A549 (cell line): ENCODE results near the gene OR4D11. TPM values are rescaled to one million over a fixed set of nuclear protein-coding genes. Genes with fewer than 3 reads are reported as not detected.
A peak's percentile ranks its signal among the peaks of the same experiment; 100 is the strongest.

ENCODE experiments used
- BCL3 ChIP-seq: fragments of >200 bp; sonication (Bioruptor Twin); formaldehyde crosslinking; IDR thresholded peaks from 3 replicates; pipeline ENCODE4 v1.6.1; 2016
- BHLHE40 ChIP-seq: IDR thresholded peaks from 2 replicates; pipeline ENCODE4 v1.6.1; 2012; ENCODE audit warnings: low read depth, low read length, inconsistent platforms
- CBX2 ChIP-seq: fragments of 200-600 bp; sonication (generic); IDR thresholded peaks from 2 replicates; pipeline ENCODE4 v1.6.1; 2016; ENCODE audit warnings: low read depth, mild to moderate bottlenecking, borderline replicate concordance
- CHD2 ChIP-seq: fragments of 150-350 bp; IDR thresholded peaks from 2 replicates; pipeline ENCODE4 v1.6.1; 2014; ENCODE audit warnings: low read length; ENCODE audit not compliant: partially characterized antibody
- CHD4 ChIP-seq: fragments of 200-600 bp; sonication (generic); IDR thresholded peaks from 2 replicates; pipeline ENCODE4 v1.6.1; 2016; ENCODE audit warnings: antibody characterized with exemption, mild to moderate bottlenecking, borderline replicate concordance
- ESRRA ChIP-seq: fragments of 150-350 bp; IDR thresholded peaks from 2 replicates; pipeline ENCODE4 v1.6.1; 2014; ENCODE audit warnings: mild to moderate bottlenecking, low read length, borderline replicate concordance
- FOSB ChIP-seq: fragments of 250-450 bp; sonication (Bioruptor Pico); IDR thresholded peaks from 2 replicates; pipeline ENCODE4 v1.5.0; 2020; ENCODE audit warnings: mild to moderate bottlenecking, moderate library complexity
- GATA3 ChIP-seq: IDR thresholded peaks from 2 replicates; pipeline ENCODE4 v1.6.1; 2012; ENCODE audit warnings: borderline replicate concordance
- HDAC2 ChIP-seq: fragments of 200-600 bp; sonication (generic); IDR thresholded peaks from 2 replicates; pipeline ENCODE4 v1.6.1; 2016
- HES2 ChIP-seq: fragments of >200 bp; sonication (Bioruptor Twin); formaldehyde crosslinking; IDR thresholded peaks from 2 replicates; pipeline ENCODE4 v1.6.1; 2016
- HEYL ChIP-seq: fragments of 250-450 bp; sonication (Bioruptor Pico); IDR thresholded peaks from 2 replicates; pipeline ENCODE4 v1.8.0; 2021; ENCODE audit warnings: mild to moderate bottlenecking, moderate library complexity
- HMGXB4 ChIP-seq: fragments of 250-450 bp; sonication (Bioruptor Pico); IDR thresholded peaks from 2 replicates; pipeline ENCODE4 v1.5.0; 2021; ENCODE audit warnings: mild to moderate bottlenecking, moderate library complexity, borderline replicate concordance
- HOXA7 ChIP-seq: fragments of 250-450 bp; sonication (Bioruptor Pico); IDR thresholded peaks from 2 replicates; pipeline ENCODE4 v1.5.0; 2020; ENCODE audit warnings: mild to moderate bottlenecking, moderate library complexity
- HOXB13 ChIP-seq: fragments of 250-450 bp; sonication (Bioruptor Pico); IDR thresholded peaks from 2 replicates; pipeline ENCODE4 v1.5.0; 2020; ENCODE audit warnings: low read depth, mild to moderate bottlenecking, moderate library complexity
- HOXB5 ChIP-seq: fragments of 250-450 bp; sonication (Bioruptor Pico); IDR thresholded peaks from 2 replicates; pipeline ENCODE4 v1.5.0; 2020; ENCODE audit warnings: mild to moderate bottlenecking, moderate library complexity
- JUN ChIP-seq, 2 experiments: fragments of >200 bp; sonication (Bioruptor Twin); formaldehyde crosslinking; IDR thresholded peaks; 2 replicates in 1 of 2; 3 replicates in 1 of 2; pipeline ENCODE4 v1.6.1; 2016 to 2017
- JUNB ChIP-seq: fragments of >200 bp; sonication (Bioruptor Twin); formaldehyde crosslinking; IDR thresholded peaks from 2 replicates; pipeline ENCODE4 v1.6.1; 2016
- KDM1A ChIP-seq: fragments of 200-600 bp; sonication (generic); IDR thresholded peaks from 2 replicates; pipeline ENCODE4 v1.6.1; 2016; ENCODE audit warnings: low read depth, mild to moderate bottlenecking
- KDM5A ChIP-seq: fragments of 200-600 bp; sonication (generic); IDR thresholded peaks from 2 replicates; pipeline ENCODE4 v1.6.1; 2016; ENCODE audit warnings: antibody characterized with exemption, mild to moderate bottlenecking
- MAFK ChIP-seq: fragments of 450-650 bp; IDR thresholded peaks from 2 replicates; pipeline ENCODE4 v1.6.1; 2014; ENCODE audit not compliant: partially characterized antibody
- MAX ChIP-seq: IDR thresholded peaks from 2 replicates; pipeline ENCODE4 v1.6.1; 2012
- MAZ ChIP-seq: fragments of 150-350 bp; IDR thresholded peaks from 2 replicates; pipeline ENCODE4 v1.6.1; 2014; ENCODE audit warnings: antibody characterized with exemption, low read depth, low read length, borderline replicate concordance
- MYC ChIP-seq: IDR thresholded peaks from 2 replicates; pipeline ENCODE4 v1.6.1; 2012; ENCODE audit warnings: mild to moderate bottlenecking, inconsistent platforms, low read length, improper control_type of control experiment, borderline replicate concordance
- NFE2L2 ChIP-seq: fragments of 150-350 bp; conservative IDR thresholded peaks from 2 replicates; pipeline ENCODE4 v1.6.1; 2014; ENCODE audit warnings: low read length
- POLR2A ChIP-seq: IDR thresholded peaks from 2 replicates; pipeline ENCODE4 v1.6.1; 2012; ENCODE audit warnings: mild to moderate bottlenecking, low read length
- RAD21 ChIP-seq, 2 experiments: fragments of >200 bp in 1 of 2; sonication (Bioruptor Twin) in 1 of 2; formaldehyde crosslinking in 1 of 2; IDR thresholded peaks in 1 of 2; conservative IDR thresholded peaks in 1 of 2; 2 replicates in 1 of 2; 3 replicates in 1 of 2; pipeline ENCODE4 v1.6.1; 2012 to 2018; ENCODE audit warnings: inconsistent platforms in 1 of 2
- RARB ChIP-seq: fragments of 250-450 bp; sonication (Bioruptor Pico); IDR thresholded peaks from 2 replicates; pipeline ENCODE4 v1.8.0; 2021; ENCODE audit warnings: mild to moderate bottlenecking, moderate library complexity
- RFX5 ChIP-seq: fragments of 450-650 bp; IDR thresholded peaks from 2 replicates; pipeline ENCODE4 v1.7.1; 2014; ENCODE audit warnings: antibody characterized with exemption, mild to moderate bottlenecking, moderate library complexity
- RNF2 ChIP-seq: fragments of 200-600 bp; sonication (generic); IDR thresholded peaks from 2 replicates; pipeline ENCODE4 v1.6.1; 2016; ENCODE audit warnings: low read depth, mild to moderate bottlenecking, antibody characterized with exemption, moderate library complexity, borderline replicate concordance
- TFCP2L1 ChIP-seq: fragments of 250-450 bp; sonication (Bioruptor Pico); IDR thresholded peaks from 2 replicates; pipeline ENCODE4 v1.5.0; 2021; ENCODE audit warnings: mild to moderate bottlenecking
- TP53 ChIP-seq: fragments of 250-450 bp; sonication (Bioruptor Pico); IDR thresholded peaks from 2 replicates; pipeline ENCODE4 v1.5.0; 2021; ENCODE audit warnings: mild to moderate bottlenecking, moderate library complexity
- ZC3H11A ChIP-seq: fragments of 450-650 bp; IDR thresholded peaks from 2 replicates; pipeline ENCODE4 v1.6.1; 2014; ENCODE audit warnings: antibody characterized with exemption, mild to moderate bottlenecking
- ZNF302 ChIP-seq: fragments of 250-450 bp; sonication (Bioruptor Pico); IDR thresholded peaks from 2 replicates; pipeline ENCODE4 v1.9.0; 2021; ENCODE audit warnings: inconsistent platforms, mild to moderate bottlenecking, moderate library complexity
- polyA plus RNA-seq, 4 experiments: library from polyadenylated mRNA; depleted of rRNA in 3 of 4; stranded (reverse); fragments of >200 nt; fragmentation: RNase III in 1 of 4; extraction: RNeasy Plus Mini Kit Qiagen cat#74134 plus additional on column Dnase treatment in 1 of 4; gene quantifications; 2 replicates in 3 of 4; 3 replicates in 1 of 4; pipeline ENCODE4 v1.2.3, GENCODE V29; 2011 to 2017
- TF ChIP-seq, protein P1 (sequence below): IDR thresholded peaks from 2 replicates; pipeline ENCODE4 v1.6.1; 2012; ENCODE audit warnings: low read depth, borderline replicate concordance
- TF ChIP-seq, protein P2 (sequence below): IDR thresholded peaks from 2 replicates; pipeline ENCODE4 v1.6.1; 2012
- TF ChIP-seq, protein P3 (sequence below): fragments of 150-350 bp; IDR thresholded peaks from 2 replicates; pipeline ENCODE4 v1.6.1; 2014; ENCODE audit warnings: low read depth, mild to moderate bottlenecking, low read length

Gene OR4D11
- polyA plus RNA-seq, 2 of the 4 experiments (the other 2 are of a cell fraction) = not detected

DNA sequence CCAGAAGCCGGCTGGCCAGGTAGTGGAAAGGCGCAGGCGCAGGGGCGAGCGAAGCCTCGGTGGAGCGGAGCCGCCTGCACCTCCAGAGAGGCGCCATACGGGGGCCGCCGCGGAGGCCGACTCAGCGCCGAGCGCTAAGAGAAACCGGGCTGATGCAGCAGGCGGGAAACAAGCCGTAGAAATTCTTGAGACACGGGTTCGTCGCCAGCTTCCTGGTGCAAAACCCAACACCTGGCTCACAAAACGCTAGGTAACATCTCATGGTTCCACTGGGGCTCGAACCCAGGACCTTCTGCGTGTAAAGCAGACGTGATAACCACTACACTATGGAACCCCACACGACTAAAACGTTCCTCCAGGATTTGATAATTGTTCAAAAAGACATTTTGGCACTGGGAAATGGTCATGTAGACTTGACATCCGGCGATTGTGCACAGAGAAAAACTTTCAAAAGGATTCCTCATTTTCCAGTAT, 47.0 kb downstream of the OR4D11 start (continued):
- TF ChIP-seq HMGXB4 (CRISPR knock-in tag) = no peak
- no peak for TF ChIP-seq MYC
- peak; percentile 50 for TF ChIP-seq MAFK
- TF ChIP-seq RFX5 = 0 out of 2 replicates have a peak, but pooled peaks have one; percentile 45
- TF ChIP-seq, protein P1, sequence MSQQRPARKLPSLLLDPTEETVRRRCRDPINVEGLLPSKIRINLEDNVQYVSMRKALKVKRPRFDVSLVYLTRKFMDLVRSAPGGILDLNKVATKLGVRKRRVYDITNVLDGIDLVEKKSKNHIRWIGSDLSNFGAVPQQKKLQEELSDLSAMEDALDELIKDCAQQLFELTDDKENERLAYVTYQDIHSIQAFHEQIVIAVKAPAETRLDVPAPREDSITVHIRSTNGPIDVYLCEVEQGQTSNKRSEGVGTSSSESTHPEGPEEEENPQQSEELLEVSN = peak; percentile 81
- no peak for TF ChIP-seq JUNB
- TF ChIP-seq CHD4 = no peak
- no peak for TF ChIP-seq KDM5A
- no peak for TF ChIP-seq ZNF302 (CRISPR knock-in tag)
- peak; percentile 66 for TF ChIP-seq MAX
- TF ChIP-seq HEYL (CRISPR knock-in tag) = no peak
- no peak for TF ChIP-seq ZC3H11A
- no peak for TF ChIP-seq HDAC2
- no peak for TF ChIP-seq CHD2
- TF ChIP-seq KDM1A = no peak
- 0 out of 2 replicates have a peak, but pooled peaks have one; percentile 44 for TF ChIP-seq FOSB (CRISPR knock-in tag)
- TF ChIP-seq NFE2L2 = no peak
- TF ChIP-seq, protein P2, sequence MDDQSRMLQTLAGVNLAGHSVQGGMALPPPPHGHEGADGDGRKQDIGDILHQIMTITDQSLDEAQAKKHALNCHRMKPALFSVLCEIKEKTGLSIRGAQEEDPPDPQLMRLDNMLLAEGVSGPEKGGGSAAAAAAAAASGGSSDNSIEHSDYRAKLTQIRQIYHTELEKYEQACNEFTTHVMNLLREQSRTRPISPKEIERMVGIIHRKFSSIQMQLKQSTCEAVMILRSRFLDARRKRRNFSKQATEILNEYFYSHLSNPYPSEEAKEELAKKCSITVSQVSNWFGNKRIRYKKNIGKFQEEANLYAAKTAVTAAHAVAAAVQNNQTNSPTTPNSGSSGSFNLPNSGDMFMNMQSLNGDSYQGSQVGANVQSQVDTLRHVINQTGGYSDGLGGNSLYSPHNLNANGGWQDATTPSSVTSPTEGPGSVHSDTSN = no peak
- TF ChIP-seq HOXB13 (CRISPR knock-in tag) = no peak
- peak in 1 of 2 experiments; percentile 6; a peak in 1 of 5 replicates for TF ChIP-seq RAD21 (conservative IDR thresholded peaks at IDR 0.05 in 1 of 2, IDR thresholded peaks at IDR 0.05 in 1 of 2)
- TF ChIP-seq, protein P3, sequence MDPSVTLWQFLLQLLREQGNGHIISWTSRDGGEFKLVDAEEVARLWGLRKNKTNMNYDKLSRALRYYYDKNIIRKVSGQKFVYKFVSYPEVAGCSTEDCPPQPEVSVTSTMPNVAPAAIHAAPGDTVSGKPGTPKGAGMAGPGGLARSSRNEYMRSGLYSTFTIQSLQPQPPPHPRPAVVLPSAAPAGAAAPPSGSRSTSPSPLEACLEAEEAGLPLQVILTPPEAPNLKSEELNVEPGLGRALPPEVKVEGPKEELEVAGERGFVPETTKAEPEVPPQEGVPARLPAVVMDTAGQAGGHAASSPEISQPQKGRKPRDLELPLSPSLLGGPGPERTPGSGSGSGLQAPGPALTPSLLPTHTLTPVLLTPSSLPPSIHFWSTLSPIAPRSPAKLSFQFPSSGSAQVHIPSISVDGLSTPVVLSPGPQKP = no peak
- TF ChIP-seq JUN (IDR thresholded peaks at IDR 0.05) = peak; percentile 68 to 93; a peak in 4 of 5 replicates
- TF ChIP-seq HOXA7 = no peak
- TF ChIP-seq POLR2A = no peak
- peak; percentile 75 for TF ChIP-seq RARB (CRISPR knock-in tag)
- TF ChIP-seq BCL3 = peak; percentile 19; the same call in 1 of the 3 replicates
- TF ChIP-seq ESRRA = no peak
- TF ChIP-seq BHLHE40 = no peak
- TF ChIP-seq RNF2 = no peak
- no peak for TF ChIP-seq HES2
- TF ChIP-seq HOXB5 (CRISPR knock-in tag) = peak; percentile 43; the same call in 1 of the 2 replicates
- no peak for TF ChIP-seq CBX2
- TF ChIP-seq TP53 (CRISPR knock-in tag) = no peak
- no peak for TF ChIP-seq MAZ
- TF ChIP-seq GATA3 = no peak; the same call in 1 of the 2 replicates
- TF ChIP-seq TFCP2L1 = peak; percentile 87; the same call in 1 of the 2 replicates
